GM18526 (cell line): ENCODE measurements around the gene SLC11A1.

ENCODE experiments used
- POLR2A ChIP-seq: IDR thresholded peaks from 3 replicates; pipeline ENCODE4 v1.6.1; 2011; ENCODE audit not compliant: insufficient read length; ENCODE audit errors: extremely low read depth

Gene SLC11A1

GRCh38 chr2:218429911-218430692, 48.0 kb downstream of the SLC11A1 start:
- no peak for TF ChIP-seq POLR2A

GRCh38 chr2:218430721-218431120, 48.6 kb downstream of the SLC11A1 start:
- no peak for TF ChIP-seq POLR2A

- TF ChIP-seq POLR2A, result no peak
These were observed 49.8 kb downstream of the SLC11A1 start for GRCh38 chr2:218431878-218432277.

- no peak for TF ChIP-seq POLR2A
These were observed 50.7 kb downstream of the SLC11A1 start for GRCh38 chr2:218432676-218433365.

- TF ChIP-seq POLR2A, result no peak
These were observed 52.4 kb downstream of the SLC11A1 start for GRCh38 chr2:218434456-218434855.

- no peak for TF ChIP-seq POLR2A
These were observed 53.2 kb downstream of the SLC11A1 start for GRCh38 chr2:218435003-218435982.

- no peak for TF ChIP-seq POLR2A
These were observed 54.9 kb downstream of the SLC11A1 start for GRCh38 chr2:218436992-218437391.

- TF ChIP-seq POLR2A, result no peak
These were observed 55.9 kb downstream of the SLC11A1 start for GRCh38 chr2:218437969-218438368.

GRCh38 chr2:218438596-218438995, 56.5 kb downstream of the SLC11A1 start:
- no peak for TF ChIP-seq POLR2A

GRCh38 chr2:218444692-218445357, 62.8 kb downstream of the SLC11A1 start:
- no peak for TF ChIP-seq POLR2A

- no peak for TF ChIP-seq POLR2A
These were observed 63.5 kb downstream of the SLC11A1 start for GRCh38 chr2:218445602-218446001.
